ENCODE data around the gene LRRC34.

Gene LRRC34

DNA sequence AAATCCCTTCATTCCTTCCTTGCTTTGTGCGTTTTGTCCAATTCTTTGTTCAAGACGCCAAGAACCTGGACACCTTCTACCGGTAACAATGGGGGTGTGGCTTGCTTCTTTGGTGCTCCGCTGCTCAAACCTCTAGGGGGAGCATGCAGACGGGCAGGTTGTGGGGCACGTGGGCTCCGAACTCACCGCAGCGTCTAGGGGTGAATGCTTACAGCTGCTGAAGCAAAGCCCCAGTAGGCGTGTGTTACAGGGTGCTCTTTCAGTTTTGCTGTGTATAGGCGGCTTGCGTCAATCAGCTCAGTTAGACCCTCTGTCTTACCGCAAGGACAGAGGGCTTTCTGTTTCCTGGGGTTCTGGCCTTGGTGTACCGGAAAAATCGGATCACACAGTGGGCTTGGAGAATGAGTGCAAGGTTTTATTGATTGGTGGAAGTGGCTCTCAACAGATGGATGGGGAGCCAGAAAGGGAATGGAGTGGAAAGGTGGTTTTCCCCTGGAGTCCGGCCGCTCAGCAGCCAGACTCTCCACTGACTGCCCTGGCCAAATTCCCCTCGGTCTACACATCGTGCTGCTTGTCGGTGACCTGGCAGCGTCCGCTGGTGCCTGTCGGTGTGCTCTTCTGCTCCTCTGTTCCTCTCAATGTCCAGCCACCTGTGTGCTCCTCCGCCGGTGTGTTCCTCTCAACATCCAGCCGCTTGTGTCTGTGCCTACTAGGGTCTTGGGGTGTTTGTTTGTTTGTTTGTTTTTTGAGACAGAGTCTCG is 1.2 kb upstream of the LRRC34 start:
- peak; percentile 83 for DNase-seq

GRCh38 chr3:169813278-169813677 is 574 bp upstream of the LRRC34 start:
- DNase-seq, result peak; percentile 6

GRCh38 chr3:169811631-169812331 is 923 bp downstream of the LRRC34 start:
- peak; percentile 15 for DNase-seq

- no peak for DNase-seq
Measured at GRCh38 chr3:169809230-169809795, 3.4 kb downstream of the LRRC34 start.

DNA sequence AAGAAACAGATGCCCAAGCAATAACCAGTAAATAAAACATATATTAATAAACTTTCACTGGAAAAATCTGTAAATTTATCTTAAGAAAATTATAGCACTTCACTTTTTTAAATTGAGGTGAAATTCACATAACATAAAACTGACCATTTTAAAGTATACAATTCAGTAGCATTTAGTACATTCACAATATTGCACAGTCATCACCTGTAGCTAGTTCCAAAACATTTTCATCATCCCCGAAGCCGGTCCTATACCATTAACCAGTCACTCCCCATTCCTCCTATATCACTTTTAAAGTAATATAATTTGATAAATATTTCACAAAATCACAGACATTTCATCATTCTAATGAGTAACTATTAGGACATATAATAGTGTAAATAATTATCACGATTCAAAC is 8.0 kb downstream of the LRRC34 start:
- no peak for DNase-seq

- no peak for DNase-seq
Measured at GRCh38 chr3:169792359-169792758, 20.3 kb downstream of the LRRC34 start.

DNA sequence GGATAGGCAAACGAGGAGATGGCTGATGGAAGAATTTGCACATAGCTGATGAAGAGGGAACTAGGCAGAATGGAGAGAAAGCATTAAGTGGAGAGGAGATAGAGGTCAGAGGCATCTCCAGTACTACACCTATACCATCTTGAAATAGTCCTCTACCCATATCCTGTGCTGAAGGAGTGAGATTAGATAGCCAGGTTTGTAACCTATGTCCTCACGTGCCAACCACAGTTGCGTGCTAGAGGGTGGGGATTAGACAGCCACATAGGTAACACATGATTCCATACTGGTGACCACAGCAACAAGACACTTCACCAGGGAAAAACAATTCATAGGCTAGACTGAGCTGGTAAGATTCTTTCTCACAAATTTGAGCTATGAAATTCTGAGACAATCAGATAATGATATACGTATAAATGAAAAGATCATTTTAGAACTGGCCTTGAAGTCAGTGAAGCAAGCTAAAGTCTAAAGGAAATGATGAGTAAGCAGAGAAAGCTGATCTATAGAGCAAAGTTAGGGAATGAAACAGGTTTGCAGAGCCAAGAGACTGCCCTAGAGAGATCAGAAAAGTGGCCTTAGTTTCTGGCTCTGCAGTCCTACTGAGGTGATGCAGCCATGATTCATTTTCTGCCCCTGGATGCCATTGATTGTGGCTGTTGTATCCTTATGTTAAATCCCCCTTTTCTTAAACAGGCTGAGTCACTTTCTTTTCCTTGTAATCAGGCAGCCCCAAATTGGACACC is 21.8 kb downstream of the LRRC34 start:
- no peak for DNase-seq

DNA sequence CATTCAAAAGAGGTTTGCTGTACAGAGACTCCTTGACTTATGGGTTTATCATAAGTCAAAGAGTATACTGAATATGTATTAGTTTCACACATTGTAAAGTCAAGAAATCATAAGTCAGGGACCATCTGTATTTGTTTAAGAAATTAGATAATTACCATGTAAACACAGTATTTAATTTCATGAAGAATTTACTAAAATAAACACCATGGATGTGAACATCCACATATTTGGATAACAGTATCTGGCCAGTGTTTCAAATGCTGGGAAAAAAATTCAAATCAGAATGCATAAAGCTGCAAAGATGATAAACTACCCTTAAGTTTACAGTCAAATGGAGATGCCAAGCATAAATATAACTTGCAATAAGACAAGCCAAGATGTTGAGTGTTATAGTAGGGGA is 22.5 kb downstream of the LRRC34 start:
- DNase-seq, result no peak

- no peak for DNase-seq
Measured at GRCh38 chr3:169787791-169788190, 24.9 kb downstream of the LRRC34 start.

DNA sequence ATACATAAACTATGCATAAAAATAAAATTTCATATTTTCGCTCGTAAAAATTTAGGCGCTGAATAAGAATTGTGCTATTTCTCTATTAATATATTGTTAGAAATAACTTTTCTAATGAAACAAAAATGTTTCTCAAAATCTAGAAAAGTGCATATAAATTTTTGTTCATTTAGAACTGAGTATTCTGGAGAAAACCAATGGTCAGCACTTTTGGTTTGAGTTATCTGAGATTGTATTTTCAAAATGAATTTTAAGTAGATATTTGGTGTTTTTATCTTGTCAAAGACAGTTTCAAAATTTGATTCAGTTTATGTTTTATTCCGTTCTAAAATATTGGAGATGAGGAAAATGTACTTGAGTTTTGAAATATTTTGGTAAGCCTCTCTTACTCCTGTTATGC is 25.6 kb downstream of the LRRC34 start:
- no peak for DNase-seq

- DNase-seq, result no peak
Measured at GRCh38 chr3:169781209-169781855, 31.4 kb downstream of the LRRC34 start.

GRCh38 chr3:169780742-169781141 is 32.0 kb downstream of the LRRC34 start:
- peak; percentile 15 for DNase-seq

GRCh38 chr3:169777822-169778221 is 34.9 kb downstream of the LRRC34 start:
- DNase-seq, result no peak

- DNase-seq, result peak; percentile 12
Measured at GRCh38 chr3:169774186-169774585, 38.5 kb downstream of the LRRC34 start.

GRCh38 chr3:169772897-169773816 is 39.5 kb downstream of the LRRC34 start, which contains the start of gene MYNN:
Gene MYNN (plus strand): TSS chr3:169773396. CDS start chr3:169774296, 900 bp downstream.
- DNase-seq, result peak; percentile 92

DNA sequence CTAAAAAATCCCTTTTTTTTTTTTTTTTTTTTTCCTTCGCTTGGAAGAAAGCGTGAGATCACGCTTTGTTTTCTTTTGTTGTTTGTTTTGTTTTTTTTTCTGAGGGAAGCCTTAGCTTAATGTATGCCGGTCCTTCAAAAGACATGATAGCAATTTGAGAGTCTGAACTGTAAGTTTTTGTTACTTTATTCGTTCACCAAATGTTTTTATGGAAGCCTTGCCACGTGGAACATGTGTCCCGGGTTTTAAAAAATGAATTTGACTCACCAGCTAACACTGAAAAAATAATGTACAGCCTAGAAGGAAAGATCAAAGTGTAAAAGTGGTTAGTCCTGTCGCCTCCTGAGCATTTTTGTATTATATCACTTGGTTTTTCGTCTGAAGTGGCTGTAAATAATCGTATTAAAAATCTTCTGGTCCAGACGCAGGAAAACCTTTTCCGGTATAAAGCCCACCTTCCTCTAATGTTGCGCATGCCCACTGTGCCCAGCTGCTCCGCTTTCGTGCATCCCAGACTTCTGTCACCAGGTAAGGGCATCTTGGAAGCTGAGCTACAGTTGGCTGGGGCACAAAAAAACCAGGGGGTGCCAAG is 40.3 kb downstream of the LRRC34 start:
- peak; percentile 76 for DNase-seq

- DNase-seq, result peak; percentile 92
Measured at GRCh38 chr3:169771497-169772304, 41.0 kb downstream of the LRRC34 start.

DNA sequence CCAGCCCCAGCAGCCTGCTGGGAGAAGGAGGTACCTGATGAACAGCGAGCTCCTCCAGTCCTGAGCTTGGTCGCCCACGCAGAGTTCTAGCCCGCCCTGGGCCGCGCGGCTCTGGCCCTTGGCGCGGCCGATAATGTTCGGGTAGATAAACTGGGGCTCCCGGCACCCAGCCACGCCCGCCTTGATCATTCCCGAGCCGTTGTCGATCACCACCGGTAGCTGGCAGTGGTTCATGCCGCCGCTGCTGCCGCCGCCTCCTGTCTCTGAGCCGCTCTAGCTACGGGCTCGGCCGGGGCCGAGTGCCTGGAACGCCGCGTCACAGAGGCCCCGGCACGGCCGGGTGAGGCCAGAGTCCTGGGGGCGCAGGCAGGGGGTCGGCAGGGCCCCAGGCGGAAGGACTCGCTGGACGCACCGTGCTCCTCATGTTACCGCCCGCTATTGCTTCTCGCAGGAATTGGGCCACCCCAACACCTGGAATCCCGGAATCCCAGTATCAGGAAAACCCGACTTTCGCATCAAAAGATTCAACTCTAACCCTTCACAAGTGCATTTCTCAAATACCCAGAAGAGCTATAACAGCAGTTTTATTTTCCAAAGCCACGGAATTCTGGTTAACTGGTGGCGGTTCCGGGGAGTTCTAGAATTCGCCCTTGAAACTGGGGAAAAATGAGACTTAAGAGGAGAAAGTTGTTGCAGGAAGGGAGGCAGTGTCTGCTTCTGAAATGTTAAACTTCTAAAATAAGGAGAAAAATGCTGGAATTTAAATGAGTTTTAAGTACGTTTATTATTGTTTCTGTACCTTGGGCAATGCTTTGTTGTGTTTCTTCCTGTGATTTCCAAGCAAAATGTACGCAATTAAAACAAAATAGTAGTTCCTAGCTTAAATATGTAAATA is 43.2 kb downstream of the LRRC34 start, which contains the start of gene ACTRT3:
ACTRT3 (minus strand) TSS at position 275 of the 895 bp plus-strand sequence; CDS start at position 234, 41 bp downstream.
- DNase-seq, result peak; percentile 72
